Stimulated activated CD8-positive, alpha-beta memory T cell treated with anti-CD3 and anti-CD28 coated beads, Interleukin-2, amount 100 ng/mL, for 1 hour (primary cell): ENCODE data around the gene FDX1.

ENCODE experiments used
- DNase-seq, 2 donors: peaks; one replicate each; pipeline ENCODE4 v3.0.0-alpha.2; 2020; ENCODE audit warnings: low read depth in 2 of 2

Gene FDX1

GRCh38 chr11:110508786-110509185 lies 79.0 kb downstream of the FDX1 start:
- no peak for DNase-seq

- DNase-seq = no peak
These were observed 79.7 kb downstream of the FDX1 start for GRCh38 chr11:110509472-110509871.

- DNase-seq = no peak
These were observed 82.3 kb downstream of the FDX1 start for GRCh38 chr11:110512026-110512425.

- DNase-seq = no peak
These were observed 83.6 kb downstream of the FDX1 start for GRCh38 chr11:110513259-110513801.

- DNase-seq = no peak
These were observed 84.2 kb downstream of the FDX1 start for GRCh38 chr11:110513846-110514437.
